GM21390 (cell line): ENCODE measurements around the gene PDE6D.
A peak's percentile ranks its signal among the peaks of the same experiment; 100 is the strongest.
"Not testable (repeated sequence)": the region's sequence is repeated elsewhere in the genome, so short reads cannot be mapped to it uniquely, and the experiment has no call there.

Experiments used
- ATAC-seq: cut with Tn5 transposase; IDR thresholded peaks from one replicate; pipeline ENCODE4 v1.9.1; 2021; ENCODE audit not compliant: unreplicated experiment

PDE6D gene

DNA sequence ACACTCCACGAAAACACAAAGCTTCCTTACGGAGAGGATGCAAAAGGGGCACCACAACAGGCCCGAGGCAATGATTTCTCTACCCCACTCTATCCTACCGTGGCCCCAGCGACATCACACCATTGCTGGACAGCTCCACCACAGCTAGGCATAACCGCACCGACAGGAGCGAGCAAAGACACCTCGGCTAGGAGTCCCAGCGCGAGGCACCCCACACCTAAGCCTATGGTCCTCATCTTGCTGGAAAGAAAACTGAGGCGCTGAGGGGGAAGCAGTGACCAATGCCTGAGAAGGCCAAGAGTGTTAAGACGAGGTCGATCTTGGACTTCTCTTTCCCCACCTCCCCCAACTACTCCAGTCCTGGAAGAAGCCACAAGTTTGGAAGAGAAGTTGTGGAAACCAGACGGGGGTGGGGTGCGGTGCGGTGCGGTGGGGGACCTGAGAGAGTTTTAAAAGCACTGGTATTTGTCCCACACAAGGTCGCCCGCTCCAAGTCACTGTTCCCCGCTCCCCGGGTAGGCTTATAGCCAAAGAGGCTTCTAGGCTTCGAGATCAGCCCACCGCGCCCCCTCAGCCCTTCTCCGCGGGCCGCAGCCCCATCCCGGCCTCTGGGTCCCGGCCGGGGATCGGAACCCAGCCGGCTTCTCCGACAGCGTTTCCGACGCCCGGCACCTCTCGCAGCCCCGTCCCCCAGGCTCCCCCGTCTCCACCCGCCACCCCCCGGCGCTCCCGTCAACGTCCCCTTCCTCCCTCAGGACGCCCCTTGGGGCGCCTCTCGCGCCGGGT is 766 bp downstream of the PDE6D start:
- peak; percentile 5 for ATAC-seq

DNA sequence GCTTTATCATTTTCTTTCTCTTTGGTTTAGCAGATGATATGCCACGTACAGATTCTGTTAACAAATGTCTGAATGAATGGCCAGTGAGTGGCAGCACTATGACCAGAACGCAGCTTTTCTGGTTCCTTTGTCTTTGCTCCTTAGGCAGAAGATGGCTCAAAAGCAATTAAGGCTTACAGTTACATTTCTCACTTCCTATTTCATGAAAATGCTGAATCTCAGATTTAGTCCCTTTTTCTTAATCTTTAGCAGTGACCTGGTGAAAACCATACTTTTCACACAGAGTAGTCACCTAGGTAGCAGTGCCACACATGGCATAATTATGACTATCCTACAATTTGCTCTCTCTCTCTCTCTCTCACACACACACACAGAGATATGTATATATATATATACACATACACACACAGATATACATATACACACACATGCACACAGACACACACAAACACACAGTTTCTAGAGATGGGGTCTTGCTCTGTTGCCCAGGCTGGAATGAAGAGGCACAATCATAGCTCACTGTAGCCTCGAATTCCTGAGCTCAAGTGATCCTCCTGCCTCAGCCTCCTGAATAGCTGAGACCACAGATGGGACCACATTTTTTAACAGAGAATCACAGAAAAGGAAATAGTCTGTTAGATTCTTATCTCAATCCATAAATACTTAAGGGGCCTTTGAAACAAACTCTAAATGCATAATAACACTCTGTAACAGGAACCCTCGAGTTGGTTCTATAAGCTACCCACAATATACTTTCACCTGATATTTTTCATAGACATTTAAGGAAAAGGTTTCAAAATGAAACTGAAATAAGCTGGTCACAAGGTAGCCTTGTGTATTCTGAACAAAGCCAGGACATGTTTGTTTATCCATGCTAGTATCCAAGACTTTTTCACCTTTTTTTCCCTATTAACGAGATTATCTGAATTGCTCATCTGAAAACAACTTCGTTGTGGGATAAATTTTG is 11.6 kb downstream of the PDE6D start:
- no peak for ATAC-seq

- ATAC-seq: peak; percentile 61
These were observed 15.6 kb downstream of the PDE6D start for GRCh38 chr2:231765496-231765929.

GRCh38 chr2:231764760-231765159 is 16.3 kb downstream of the PDE6D start:
- ATAC-seq: no peak

GRCh38 chr2:231764124-231764523 is 17.0 kb downstream of the PDE6D start:
- ATAC-seq: no peak

DNA sequence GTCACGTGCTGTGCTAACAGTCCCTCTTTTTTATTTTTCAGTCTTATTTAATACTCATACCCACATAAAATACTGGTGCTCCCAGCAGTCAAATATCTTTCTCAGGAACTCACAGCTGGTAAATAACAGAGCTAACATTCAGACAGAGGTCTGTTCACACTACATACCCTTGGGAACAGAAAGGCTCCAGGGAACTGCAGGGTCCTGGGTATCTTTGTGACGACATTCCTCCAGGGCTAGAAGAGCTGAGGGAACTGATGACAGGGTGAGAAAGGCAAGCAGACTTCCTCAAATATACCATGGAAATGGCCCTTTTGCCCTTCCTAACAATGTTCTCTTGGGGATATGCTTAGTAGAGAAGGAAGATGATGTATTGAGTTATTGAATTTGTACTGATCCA is 19.3 kb downstream of the PDE6D start:
- ATAC-seq: no peak

DNA sequence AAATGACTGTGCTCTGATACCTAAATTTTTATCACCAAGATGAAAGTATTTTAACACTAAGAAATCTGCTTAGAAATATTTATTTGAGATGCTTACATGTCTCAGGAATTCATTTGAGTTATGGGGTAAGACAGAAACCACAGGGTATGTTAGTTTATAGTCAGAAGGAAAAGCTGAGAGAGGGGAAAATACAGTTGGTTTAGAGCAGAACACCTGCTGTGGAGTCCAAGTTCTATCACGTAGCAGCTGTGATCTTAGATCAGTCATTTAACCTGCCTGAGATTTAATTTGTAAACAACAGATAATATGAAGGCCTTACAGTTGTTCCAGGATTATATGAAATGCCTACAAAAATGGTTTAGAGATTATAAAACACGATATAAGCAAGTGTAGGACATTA is 29.0 kb downstream of the PDE6D start:
- ATAC-seq: no peak

- no peak for ATAC-seq
These were observed 29.9 kb downstream of the PDE6D start for GRCh38 chr2:231751042-231751815.

DNA sequence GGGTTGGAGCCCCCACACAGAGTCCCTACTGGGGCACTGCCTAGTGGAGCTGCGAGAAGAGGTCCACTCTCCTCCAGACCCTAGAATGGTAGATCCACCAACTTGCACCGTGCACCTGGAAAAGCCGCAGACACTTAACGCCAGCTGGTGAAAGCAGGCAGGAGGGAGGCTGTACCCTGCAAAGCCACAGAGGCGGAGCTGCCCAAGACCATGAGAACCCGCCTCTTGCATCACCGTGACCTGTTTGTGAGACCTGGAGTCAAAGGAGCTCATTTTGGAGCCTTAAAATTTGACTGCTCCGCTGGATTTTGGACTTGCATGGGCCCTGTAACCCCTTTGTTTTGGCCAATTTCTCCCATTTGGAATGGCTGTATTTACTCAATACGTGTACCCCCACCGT is 32.1 kb downstream of the PDE6D start:
- ATAC-seq: not testable (repeated sequence)

- not testable (repeated sequence) for ATAC-seq
These were observed 32.8 kb downstream of the PDE6D start for GRCh38 chr2:231748153-231748896.

DNA sequence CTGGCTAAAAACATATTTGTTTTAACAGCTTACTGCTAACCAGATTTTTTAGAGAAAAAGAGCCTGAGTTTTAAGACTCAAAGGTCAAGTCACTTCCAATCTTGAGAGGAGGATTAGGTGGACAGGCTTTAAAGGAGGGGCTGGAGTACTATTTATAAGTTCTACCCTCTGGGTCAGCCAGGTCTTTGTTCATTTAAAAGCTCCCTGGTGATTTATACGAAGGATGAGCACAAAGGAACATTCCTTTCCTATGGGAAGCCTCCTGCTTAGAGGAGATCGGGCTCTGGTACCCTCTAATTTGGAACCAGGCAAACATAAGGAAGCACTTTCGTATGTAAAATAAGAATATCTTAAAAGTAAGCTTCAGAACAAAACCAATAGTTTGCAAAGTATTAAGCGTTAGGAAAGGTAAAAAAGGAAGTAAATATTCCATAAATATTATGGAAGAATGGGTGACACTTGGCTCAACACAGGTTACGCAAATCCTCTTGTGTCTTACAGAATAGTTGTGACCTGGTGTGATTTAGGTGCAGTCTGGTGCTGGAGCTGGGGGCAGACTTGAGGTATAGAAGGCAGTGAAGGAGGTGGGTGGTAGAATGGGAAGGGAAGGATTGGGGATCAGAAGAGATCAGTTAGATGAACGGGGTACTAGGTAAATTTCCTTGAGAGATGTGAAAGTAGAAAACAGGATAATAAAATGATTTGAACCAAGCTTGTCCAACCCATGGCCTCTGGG is 35.6 kb downstream of the PDE6D start:
- ATAC-seq: no peak

DNA sequence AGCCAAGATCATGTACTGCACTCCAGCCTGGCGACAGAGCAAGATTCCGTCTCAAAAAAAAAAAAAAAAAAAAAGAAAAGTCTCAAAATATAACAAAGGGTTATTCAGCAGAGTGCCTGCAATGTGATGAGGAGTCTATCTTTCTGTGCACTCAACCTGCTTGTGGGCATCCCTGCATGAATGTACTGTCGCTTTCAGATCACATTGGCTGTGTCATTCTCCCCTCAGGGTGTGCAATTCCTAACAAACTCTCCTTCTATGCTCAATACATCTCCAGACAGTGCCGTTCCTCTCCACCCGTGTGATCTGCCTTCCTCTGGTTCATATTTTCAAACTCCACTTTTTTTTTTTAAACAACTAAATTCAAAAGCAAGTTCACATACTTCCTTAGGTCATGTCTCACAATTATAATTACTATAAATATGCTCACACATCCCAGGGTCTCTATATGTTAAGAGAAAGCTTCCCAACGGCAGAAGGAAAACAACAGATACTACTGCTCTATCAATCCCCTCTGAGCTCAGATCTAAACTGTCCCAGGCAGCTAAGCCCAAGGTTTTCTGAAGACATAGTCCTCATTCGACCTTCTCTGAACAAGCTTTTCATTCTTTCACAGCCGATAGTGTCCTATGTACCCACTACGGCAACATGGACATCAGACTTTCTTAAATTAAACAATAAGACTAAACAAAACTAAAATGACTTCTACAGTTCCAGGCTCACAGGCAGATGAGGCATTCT is 37.5 kb downstream of the PDE6D start:
- ATAC-seq: no peak

DNA sequence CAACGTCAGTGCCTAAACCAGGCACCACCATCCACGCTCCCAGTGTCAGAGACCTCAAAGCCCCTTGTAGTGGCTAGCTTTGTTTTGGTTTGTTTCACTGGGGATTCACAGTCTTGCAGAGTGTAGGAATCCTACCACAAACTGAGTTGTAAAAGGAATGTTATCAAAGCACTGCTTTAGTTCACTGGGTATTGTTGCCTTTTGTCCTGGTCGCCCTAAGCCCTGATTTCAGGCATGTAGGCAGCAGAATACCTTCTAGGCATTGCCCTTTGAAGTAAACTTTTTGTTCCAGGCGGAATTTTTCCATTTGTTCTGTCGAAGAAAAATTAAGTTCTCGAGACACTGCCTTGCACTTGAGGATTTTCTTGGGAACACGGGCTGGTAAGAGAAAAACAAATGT is 43.3 kb downstream of the PDE6D start:
- ATAC-seq: no peak

GRCh38 chr2:231732604-231733003 is 48.5 kb downstream of the PDE6D start:
- no peak for ATAC-seq

GRCh38 chr2:231727621-231728020 is 53.5 kb downstream of the PDE6D start:
- no peak for ATAC-seq

GRCh38 chr2:231726276-231726675 is 54.8 kb downstream of the PDE6D start:
- no peak for ATAC-seq

DNA sequence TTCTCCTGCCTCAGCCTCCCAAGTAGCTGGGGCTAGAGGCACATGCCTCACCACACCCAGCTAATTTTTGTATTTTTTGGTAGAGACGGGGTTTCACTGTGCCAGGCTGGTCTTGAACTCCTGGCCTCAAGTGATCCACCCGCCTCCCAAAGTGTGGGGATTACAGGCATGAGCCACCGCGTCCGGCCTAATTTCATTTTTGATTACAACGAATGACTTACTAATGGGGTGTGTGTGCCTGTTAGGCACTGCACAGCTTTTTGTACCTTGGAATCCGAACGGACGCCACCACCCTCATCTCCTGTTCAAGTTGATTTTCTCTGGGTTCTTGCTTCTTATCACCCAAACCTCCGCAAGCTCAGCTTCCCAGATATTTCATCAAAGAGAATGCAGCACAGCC is 55.6 kb downstream of the PDE6D start:
- no peak for ATAC-seq

GRCh38 chr2:231722721-231723307 is 58.3 kb downstream of the PDE6D start:
- ATAC-seq: no peak
